GM21367 (cell line): ENCODE measurements around the gene WDR86.

Experiments
- ATAC-seq: cut with Tn5 transposase; IDR thresholded peaks from one replicate; pipeline ENCODE4 v1.9.1; 2021; ENCODE audit not compliant: unreplicated experiment

Gene WDR86

GRCh38 chr7:151361193-151361959, 48.5 kb downstream of the WDR86 start:
- no peak for ATAC-seq

DNA sequence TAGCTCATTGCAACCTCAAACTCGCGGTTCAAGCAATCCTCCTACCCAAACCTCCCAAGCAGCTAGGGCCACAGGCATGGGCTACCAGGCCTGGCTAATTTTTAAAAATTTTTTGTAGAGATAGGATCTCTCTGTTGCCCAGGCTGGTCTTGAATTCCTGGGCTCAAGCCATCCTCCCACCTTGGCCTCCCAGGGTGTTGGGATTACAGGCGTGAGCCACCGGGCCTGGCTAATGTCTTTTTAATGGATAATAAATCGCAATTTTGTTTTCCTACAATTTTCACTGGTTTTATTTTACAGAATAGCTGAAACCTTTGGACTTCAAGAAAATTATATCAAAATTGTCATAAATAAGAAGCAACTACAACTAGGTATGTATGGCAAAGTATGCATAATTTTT, 57.3 kb downstream of the WDR86 start:
- ATAC-seq = no peak

GRCh38 chr7:151351967-151352366, 57.9 kb downstream of the WDR86 start:
- ATAC-seq = no peak

- no peak for ATAC-seq
Measured at GRCh38 chr7:151351027-151351426, 58.8 kb downstream of the WDR86 start.

- ATAC-seq = peak; percentile 37
Measured at GRCh38 chr7:151349507-151349853, 60.4 kb downstream of the WDR86 start.

DNA sequence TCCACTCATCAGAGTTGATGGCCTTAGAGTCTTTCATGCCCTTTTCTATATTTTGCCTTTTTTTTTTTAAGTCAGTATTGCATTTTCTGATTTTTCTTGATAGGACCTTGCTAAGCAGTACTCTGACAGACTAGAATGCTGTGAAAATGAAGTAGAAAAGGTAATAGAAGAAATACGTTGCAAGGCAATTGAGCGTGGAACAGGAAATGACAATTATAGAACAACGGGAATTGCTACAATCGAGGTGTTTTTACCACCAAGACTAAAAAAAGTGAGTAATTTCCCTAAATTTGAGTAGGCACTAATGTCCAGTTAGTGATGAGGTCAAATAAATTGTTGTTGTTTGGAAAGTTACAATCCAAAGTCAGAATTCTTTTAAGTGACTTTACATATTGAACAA, 60.9 kb downstream of the WDR86 start:
- ATAC-seq = no peak

DNA sequence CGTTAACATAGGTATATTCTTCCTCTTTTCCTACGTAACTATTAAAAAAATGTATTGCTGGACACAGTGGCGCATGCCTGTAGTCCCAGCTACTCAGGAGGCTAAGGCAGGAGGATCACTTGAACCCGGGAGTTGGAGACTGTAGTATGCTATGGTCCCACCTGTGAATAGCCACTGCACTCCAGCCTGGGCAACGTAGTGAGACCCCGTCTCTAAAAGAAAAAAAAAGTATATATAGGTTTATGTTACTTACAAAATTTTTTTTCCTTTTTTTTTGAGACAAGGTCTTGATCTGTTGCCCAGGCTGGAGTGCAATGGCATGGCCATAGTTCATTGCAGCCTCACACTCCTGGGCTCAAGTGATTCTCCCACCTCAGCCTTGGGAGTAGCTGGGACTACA, 62.6 kb downstream of the WDR86 start:
- ATAC-seq = no peak

DNA sequence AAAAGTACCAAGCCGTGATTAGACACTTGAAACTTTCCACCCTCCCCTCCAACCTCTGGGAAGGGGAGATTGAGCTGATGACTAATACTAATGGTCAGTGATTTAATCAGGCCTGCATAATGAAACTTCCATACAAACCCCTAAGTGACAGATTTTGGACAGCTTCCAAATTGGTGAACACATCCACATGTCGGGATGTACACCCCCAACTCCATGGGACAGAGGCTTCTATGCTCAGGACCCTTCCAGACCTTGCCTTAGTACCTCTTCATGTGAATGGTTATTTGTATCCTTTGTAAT, 63.4 kb downstream of the WDR86 start:
- no peak for ATAC-seq

GRCh38 chr7:151345576-151346469, 64.0 kb downstream of the WDR86 start:
- ATAC-seq = no peak

DNA sequence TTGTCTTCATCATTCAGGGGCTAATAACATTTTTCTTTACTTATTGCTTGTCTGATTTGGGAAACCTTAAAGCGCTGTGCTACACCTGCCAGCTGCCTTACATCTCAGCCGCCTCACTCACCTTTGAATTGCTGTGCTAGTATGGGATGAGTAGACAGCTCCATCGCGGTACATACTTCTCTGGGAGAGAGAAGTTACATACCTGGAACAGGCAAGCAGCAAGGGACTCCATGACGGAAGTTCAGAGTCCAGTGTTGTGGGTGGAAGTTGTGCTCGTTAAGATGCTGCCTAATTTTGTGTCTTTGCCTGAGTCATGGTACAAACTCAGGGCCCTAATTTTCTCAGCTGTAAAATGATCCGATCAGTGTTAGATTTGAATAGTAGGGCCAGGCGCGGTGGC, 66.3 kb downstream of the WDR86 start:
- no peak for ATAC-seq

GRCh38 chr7:151342811-151343210, 67.0 kb downstream of the WDR86 start:
- no peak for ATAC-seq

DNA sequence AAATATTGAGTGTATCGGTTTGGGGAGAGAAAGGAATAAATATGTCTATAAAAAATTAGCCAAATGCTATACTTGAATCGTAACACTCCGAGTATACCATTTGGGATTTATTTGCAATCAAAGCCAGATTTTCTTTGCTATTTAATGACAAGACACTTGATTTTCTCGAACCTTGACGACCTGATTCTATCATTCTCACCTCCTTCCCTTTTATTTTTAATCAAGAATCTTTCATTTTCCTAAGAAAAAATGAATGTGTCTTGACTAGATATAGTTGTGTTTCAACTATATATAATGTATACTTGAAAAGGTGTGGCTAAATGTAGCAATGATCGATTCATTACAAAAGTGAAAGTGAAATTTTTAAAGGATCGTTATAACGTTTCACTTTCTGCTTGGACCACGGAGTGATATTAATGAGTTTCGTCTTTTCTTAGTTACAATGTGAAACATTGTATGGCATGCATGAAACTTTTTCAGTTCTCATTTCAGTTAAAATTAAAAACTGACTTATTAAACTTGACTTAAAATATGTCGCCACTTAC, 67.7 kb downstream of the WDR86 start:
- peak; percentile 42 for ATAC-seq

DNA sequence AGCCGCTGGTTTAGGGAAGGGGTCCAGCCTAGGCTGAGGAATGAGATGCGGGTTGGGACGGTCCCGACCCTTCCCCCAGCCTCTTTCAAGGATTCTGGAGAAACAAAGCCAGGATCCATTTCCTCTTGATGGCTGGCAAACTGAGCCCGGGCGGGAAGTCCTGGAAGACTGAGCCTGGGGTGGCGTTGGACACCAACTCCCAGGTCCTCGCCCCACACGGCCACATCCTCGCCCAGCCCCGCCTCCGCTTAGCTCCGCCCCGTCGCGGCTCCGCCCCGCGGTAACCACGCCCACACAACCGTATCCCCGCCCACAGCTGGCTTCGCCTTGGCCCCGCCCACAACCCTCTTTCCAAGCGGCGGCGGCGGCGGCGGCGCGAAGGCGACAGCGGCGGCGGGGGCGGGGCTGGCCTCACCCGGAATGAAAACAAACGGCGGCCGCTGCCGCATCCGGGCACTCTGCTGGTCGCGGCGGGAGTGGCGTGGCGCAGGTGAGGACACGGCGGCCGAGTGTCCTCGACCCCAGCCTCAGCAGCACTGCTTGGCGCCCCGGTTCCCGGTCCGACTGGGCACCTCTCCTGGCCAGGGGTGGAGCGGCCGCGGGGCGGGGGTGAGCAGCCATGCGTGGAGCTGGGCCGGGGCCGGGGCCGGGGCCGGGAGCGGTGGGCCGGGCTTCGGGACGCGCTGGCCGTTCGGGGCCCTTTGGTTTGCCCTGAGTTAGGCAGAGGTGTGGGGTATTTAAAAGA, 68.3 kb downstream of the WDR86 start, which contains the start of gene NUB1:
NUB1 (plus strand) TSS at position 456 of the 745 bp plus-strand sequence. CDS start 3,538 bp downstream, outside the sequence.
- ATAC-seq = peak; percentile 48

DNA sequence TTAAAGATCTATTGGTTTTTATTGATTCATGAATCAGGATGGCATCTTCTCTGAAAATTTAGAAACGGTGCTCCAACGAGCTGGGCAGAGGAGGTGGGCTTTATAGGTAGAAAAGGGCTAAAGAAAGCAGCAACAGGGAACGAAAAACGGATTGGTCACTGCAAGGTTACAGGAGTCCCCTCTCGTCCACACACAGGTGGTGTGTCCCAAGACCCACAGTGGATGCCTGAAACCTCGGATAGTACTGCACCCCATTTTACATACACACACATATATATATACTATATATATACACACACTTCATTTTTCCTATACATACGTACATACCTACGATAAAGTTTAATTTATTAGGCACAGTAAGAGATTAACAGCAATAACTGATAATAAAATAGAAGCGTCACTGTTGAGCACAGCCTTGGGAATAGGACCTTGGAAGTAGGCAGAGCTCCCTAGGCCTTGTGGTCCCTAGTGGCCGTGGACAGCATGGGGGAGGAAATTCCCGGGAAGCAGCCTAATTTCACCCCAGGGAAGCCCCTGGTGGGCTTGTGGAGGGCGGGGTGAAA, 69.0 kb downstream of the WDR86 start:
- no peak for ATAC-seq

GRCh38 chr7:151339651-151340382, 70.0 kb downstream of the WDR86 start:
- ATAC-seq = peak; percentile 38

DNA sequence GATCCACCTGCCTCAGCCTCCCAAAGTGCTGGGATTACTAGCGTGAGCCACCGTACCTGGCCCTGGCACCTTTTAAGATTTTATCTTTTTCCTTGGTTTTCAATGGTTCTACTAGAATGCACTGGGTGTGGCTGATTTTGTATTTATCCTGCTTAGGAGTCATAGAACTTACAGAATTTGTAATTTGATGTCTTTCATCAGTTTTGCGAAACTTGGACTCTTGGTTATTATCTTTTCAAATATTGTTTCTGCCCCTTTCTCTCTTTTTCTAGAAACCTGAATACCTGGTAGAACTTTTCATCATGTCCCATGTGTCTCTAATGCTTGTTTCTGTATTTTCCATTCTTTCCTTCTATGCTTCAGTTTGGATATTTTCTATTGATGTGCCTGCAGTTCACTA, 71.0 kb downstream of the WDR86 start:
- no peak for ATAC-seq

GRCh38 chr7:151337346-151337745, 72.5 kb downstream of the WDR86 start:
- ATAC-seq = no peak

GRCh38 chr7:151336027-151336708, 73.7 kb downstream of the WDR86 start:
- ATAC-seq = no peak

DNA sequence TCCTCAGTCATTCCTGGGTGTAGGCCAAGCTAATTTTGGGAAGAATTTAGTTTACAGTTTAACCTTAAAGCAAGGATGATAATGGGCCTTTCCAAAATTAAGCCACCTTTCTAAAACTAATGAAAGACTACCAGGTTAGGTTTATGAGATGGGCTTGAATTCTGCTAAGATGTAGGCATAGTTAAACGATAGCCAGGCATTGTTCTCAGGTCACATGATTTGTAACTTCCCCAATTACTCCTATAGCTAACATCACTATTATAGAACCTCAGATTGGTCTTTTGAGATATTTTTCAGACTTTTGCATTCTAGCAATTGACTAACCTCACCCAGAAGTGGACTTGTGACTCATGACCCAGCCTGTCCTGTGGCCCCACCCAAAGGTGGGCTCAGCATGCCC, 75.2 kb downstream of the WDR86 start:
- ATAC-seq = no peak
